HG03139 (cell line): Measurements from ENCODE around the gene ITGB6.
"Not testable (repeated sequence)": the region's sequence is repeated elsewhere in the genome, so short reads cannot be mapped to it uniquely, and the experiment has no call there.

ENCODE experiments used
- ATAC-seq: cut with Tn5 transposase; IDR thresholded peaks from one replicate; pipeline ENCODE4 v1.9.1; 2021; ENCODE audit not compliant: unreplicated experiment

The ITGB6 gene

GRCh38 chr2:160194351-160194750 lies 5.7 kb downstream of the ITGB6 start:
- no peak for ATAC-seq

GRCh38 chr2:160181146-160181836 lies 18.8 kb downstream of the ITGB6 start:
- not testable (repeated sequence) for ATAC-seq

DNA sequence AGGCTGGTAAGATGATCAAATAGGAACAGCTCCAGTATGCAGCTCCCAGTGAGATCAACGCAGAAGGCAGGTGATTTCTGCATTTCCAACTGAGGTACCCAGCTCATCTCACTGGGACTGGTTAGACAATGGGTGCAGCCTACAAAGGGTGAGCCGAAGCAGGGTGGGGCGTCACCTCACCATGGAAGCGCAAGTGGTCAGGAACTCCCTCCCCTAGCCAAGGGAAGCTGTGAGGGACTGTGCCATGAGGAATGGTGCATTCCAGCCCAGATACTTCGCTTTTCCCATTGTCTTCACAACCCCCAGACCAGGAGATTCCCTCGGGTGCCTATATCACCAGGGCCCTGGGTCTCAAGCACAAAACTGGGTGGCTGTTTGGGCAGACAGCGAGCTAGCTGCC lies 19.4 kb downstream of the ITGB6 start:
- ATAC-seq: not testable (repeated sequence)

GRCh38 chr2:160180172-160180571 lies 19.9 kb downstream of the ITGB6 start:
- no peak for ATAC-seq

DNA sequence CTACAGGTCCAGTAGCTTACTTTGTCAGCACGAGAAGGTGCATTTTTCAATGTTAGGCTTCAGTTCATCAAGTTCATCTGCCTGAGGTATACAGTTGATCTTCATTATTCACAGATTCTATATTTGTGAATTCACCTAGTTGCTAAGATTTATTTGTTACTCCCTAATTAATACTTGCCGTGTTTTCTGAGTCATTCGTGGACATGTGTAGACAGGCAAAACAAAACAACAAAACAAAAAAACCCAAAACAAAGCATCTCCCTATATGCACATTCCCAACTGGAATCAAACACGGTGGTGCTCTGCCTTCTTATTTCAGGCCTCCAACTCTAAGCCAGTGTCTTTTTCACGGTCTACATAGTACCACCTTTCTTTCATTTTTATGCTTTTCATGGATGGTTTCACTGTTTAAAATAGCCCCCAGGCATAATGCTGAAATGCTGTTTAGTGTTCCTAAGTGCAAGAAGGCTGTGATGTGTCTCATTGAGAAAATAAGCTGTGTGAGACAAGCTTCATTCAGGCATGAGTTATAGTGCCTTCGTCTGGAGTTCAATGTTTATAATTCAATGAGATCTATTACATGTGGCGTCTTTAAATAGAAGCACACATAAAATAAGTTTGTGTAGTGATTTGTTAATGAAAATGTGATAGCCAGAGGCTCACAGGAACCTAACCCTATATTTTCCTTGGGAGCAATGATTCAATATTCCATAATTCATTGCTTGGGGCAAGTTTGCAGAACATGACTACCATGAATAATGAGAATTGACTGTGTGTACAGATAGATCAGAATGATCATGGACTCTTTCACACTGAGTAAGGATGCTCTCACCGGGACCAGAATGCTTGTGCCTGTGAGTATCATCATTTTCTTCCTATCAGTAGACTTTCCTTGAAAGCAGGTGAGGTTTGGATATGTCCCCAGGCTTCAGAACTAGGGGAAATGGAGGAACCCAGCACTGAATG lies 24.6 kb downstream of the ITGB6 start:
- ATAC-seq: no peak

DNA sequence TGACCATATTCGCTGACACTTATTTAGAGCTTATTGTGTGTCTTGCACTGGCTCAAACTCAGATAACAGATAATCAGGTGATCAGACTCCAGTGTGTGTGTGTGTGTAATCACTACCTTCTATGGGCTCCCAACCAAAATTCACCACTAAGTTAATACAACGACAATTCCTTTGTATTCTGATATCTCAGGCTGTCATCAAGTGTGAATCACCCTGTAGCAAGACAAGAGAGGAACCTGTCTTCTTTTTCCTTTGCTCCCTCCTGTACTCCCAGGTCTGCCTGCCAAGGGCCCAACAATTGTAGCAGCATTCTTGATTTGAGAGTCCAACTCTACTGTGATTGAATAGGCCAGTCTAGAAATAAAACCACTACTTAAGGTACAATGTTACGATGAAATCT lies 25.8 kb downstream of the ITGB6 start:
- ATAC-seq: no peak

DNA sequence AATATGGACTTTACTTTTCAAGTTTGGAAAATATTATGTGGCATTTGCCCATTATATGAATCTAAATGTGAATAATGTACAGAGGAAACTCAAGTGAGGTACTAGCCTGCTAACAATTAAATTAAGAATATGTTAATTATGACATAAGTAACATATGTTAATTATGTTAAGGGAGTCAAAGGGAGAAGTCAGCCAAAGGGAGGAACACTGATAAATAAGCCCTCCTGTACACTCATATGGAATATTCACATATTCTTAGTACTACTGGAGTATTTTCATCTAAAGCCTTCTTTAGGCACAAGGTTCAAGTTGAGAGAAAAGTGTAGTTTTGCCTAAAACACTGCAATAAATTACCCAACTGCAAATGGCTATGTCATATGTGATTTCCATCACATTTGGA lies 30.1 kb downstream of the ITGB6 start:
- no peak for ATAC-seq

GRCh38 chr2:160169471-160169870 lies 30.6 kb downstream of the ITGB6 start:
- no peak for ATAC-seq

- no peak for ATAC-seq
Measured at GRCh38 chr2:160168878-160169277, 31.2 kb downstream of the ITGB6 start.

- ATAC-seq: no peak
Measured at GRCh38 chr2:160167089-160167740, 32.9 kb downstream of the ITGB6 start.

DNA sequence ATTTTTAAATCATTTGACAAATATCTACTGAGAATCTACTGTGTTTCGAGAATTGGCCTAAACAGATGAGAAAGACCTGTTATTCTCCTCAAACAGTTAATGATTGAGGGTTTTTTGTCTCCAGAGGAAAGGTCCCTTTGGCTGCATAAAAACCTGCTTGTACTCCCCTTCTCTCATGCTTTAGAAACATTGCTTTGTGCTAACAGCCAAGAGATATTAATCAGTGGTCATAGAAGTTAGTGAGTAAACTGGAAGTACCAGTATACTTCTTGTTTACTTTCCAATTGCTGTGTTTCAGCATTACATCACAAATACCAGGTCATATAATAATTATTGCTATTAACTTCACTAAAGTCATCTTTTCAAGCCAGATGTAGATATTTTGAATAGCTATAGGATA lies 34.1 kb downstream of the ITGB6 start:
- ATAC-seq: no peak

DNA sequence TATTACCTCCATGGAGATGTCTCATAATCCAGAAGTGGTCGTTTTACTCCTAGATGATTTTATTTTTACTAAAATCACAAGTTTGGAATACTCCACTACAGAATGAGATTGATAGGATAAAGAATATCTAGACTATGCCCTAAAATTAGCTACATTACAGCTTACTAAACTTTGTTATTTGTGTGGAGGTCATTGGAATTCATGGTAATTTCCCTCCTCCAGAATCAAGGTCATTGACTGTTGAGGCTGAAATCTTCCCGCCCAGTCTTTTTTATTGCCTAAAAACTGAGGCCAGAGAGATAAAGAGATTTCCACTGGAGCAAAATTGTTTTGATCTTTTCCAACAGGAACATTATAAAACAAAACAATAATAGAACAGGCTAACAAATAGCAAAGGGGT lies 35.0 kb downstream of the ITGB6 start:
- ATAC-seq: no peak

- ATAC-seq: no peak
Measured at GRCh38 chr2:160157861-160158829, 41.9 kb downstream of the ITGB6 start.

DNA sequence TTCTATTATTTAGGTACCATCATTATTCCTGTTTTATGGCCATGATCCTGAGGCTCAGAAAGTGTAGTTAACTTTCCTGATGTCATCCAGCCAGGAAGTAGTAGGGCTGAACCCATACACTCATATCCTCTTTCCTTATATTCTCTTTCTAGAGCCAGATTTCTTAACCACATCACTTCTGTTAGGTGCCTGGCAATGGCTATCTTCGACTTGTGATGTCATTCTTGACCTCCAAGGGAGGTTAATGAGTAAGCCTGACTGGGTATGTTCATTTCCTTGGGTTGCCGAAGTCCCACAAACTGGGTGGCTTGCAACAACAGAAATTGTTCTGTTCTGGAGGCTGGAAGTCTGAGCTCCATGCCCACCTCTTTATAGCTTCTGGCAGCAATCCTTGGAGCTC lies 43.4 kb downstream of the ITGB6 start:
- no peak for ATAC-seq

GRCh38 chr2:160156100-160156499 lies 44.0 kb downstream of the ITGB6 start:
- no peak for ATAC-seq

- not testable (repeated sequence) for ATAC-seq
Measured at GRCh38 chr2:160148419-160148818, 51.7 kb downstream of the ITGB6 start.

- ATAC-seq: no peak
Measured at GRCh38 chr2:160145471-160145870, 54.6 kb downstream of the ITGB6 start.

DNA sequence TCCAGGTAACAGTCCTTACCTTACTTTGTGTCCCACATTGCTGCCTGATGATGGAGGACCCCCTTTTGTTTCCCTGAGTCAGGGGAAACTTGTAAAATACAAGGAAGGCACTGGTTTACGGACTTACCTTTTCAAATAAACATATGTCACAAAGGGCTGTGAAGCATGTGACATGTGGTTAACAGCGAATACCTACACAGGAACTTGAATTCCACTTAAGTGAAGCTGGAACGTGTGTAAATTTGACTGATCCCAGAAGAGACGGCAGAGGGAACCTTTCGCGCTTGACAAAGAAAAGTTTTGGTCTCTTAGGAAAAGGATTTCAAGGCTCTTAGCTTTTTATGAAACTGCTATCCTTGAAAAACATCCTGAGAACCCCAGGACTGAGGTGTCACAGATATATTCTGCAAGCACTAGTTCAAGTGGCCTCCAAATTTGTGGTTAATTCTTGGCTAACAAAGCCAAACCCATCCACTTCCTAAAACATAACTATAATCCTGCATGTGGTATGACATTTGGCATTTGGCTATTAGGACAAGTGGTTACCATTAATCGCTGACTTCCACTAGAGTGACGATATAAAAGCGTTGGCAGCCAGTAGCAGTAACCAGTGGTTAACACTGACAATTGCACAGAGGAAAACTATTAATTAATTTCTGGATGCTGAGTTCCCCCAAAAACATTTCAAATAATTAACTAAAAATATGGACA lies 55.6 kb downstream of the ITGB6 start:
- ATAC-seq: no peak

DNA sequence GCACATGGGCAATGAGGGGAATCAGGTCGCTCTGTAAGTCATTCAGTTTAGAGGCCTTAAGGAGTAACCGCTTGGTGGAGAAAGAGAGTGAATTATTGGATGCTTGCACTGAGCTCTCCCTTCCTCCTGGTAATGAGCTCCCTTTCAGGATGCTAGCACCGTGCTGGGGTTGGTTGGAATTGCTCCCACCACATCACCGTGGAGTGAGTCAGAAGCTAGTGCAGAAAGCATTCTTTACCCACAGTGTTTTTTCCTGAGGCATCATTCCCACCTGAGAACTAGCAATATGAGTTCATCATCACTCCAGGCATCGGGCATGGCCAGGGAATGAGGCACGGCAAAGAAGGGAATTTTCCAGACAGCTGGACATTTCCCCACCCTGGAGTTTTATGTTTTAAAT lies 57.6 kb downstream of the ITGB6 start:
- ATAC-seq: no peak

- no peak for ATAC-seq
Measured at GRCh38 chr2:160141912-160142311, 58.2 kb downstream of the ITGB6 start.
